Measurements from ENCODE around the gene STK33.

The STK33 gene

GRCh38 chr11:8614497-8614896 lies 20.5 kb upstream of the STK33 start:
- Histone ChIP-seq H3K27me3 (ENCODE audit: insufficient read depth, low read length, poor library complexity) (no peaks in the 10 kb centered on the region), H4K20me1 (ENCODE audit: insufficient read depth, low read length) (no peaks in the 10 kb centered on the region), H3K4me3 (ENCODE audit: low read depth in 1 of 2, low read length in 2 of 2) (no peak overlapping the region), H2AFZ (ENCODE audit: low read depth, low read length) (no peak overlapping the region), H3K4me1 (ENCODE audit: insufficient read depth, low read length) (no peaks in the 10 kb centered on the region), H3K79me2 (ENCODE audit: insufficient read depth, low read length) (no peaks in the 10 kb centered on the region), H3K36me3 (ENCODE audit: insufficient read depth, low read length) (peaks cover 14% of the 10 kb centered on the region), H3K27ac (ENCODE audit: low read length) (no peak overlapping the region), H3K9ac (ENCODE audit: low read depth, low read length) (no peak overlapping the region), H3K9me3 (ENCODE audit: insufficient read depth, low read length, severe bottlenecking) (no peaks in the 10 kb centered on the region), H3K4me2 (ENCODE audit: insufficient read depth, low read length) (no peak overlapping the region)
- no peak for DNase-seq
- ATAC-seq (ENCODE audit: insufficient read depth, low read depth): no peak
- no peak for TF ChIP-seq EZH2 (IDR thresholded peaks at IDR 0.05; ENCODE audit: borderline replicate concordance, low read depth, low read length, severe bottlenecking)
- TF ChIP-seq CTCF (IDR thresholded peaks at IDR 0.05; ENCODE audit: borderline replicate concordance, extremely low read depth, low read length, poor library complexity, severe bottlenecking): no peak

GRCh38 chr11:8613036-8613435 lies 19.0 kb upstream of the STK33 start:
- H4K20me1 ChIP-seq (ENCODE audit: insufficient read depth, low read length): no peaks in the 10 kb centered on the region
- H3K9me3 ChIP-seq (ENCODE audit: insufficient read depth, low read length, severe bottlenecking): no peaks in the 10 kb centered on the region
- H3K79me2 ChIP-seq (ENCODE audit: insufficient read depth, low read length): no peaks in the 10 kb centered on the region
- no peak overlapping the region for H3K4me3 ChIP-seq (ENCODE audit: low read depth in 1 of 2, low read length in 2 of 2)
- no peak overlapping the region for H3K9ac ChIP-seq (ENCODE audit: low read depth, low read length)
- H2AFZ ChIP-seq (ENCODE audit: low read depth, low read length): no peak overlapping the region
- DNase-seq: no peak
- H3K4me2 ChIP-seq (ENCODE audit: insufficient read depth, low read length): no peak overlapping the region
- H3K27me3 ChIP-seq (ENCODE audit: insufficient read depth, low read length, poor library complexity): peaks cover 2% of the 10 kb centered on the region
- no peak for ATAC-seq (ENCODE audit: insufficient read depth, low read depth)
- H3K36me3 ChIP-seq (ENCODE audit: insufficient read depth, low read length): peaks cover 10% of the 10 kb centered on the region; the same call in 1 of the 2 replicates
- H3K27ac ChIP-seq (ENCODE audit: low read length): no peak overlapping the region
- TF ChIP-seq CTCF (IDR thresholded peaks at IDR 0.05; ENCODE audit: borderline replicate concordance, extremely low read depth, low read length, poor library complexity, severe bottlenecking) (no peak), EZH2 (IDR thresholded peaks at IDR 0.05; ENCODE audit: borderline replicate concordance, low read depth, low read length, severe bottlenecking) (no peak)
- no peaks in the 10 kb centered on the region for H3K4me1 ChIP-seq (ENCODE audit: insufficient read depth, low read length)

GRCh38 chr11:8612522-8612921 lies 18.5 kb upstream of the STK33 start:
- peaks cover 3% of the 10 kb centered on the region for H3K27me3 ChIP-seq (ENCODE audit: insufficient read depth, low read length, poor library complexity)
- ATAC-seq (ENCODE audit: insufficient read depth, low read depth): no peak
- H3K9ac ChIP-seq (ENCODE audit: low read depth, low read length): no peak overlapping the region

More at GRCh38 chr11:8612522-8612921, 18.5 kb upstream of the STK33 start:
- H4K20me1 ChIP-seq (ENCODE audit: insufficient read depth, low read length): no peaks in the 10 kb centered on the region
- H3K4me3 ChIP-seq (ENCODE audit: low read depth in 1 of 2, low read length in 2 of 2): no peak overlapping the region
- H3K4me2 ChIP-seq (ENCODE audit: insufficient read depth, low read length): no peak overlapping the region
- peaks cover 6% of the 10 kb centered on the region; the same call in 1 of the 2 replicates for H3K36me3 ChIP-seq (ENCODE audit: insufficient read depth, low read length)
- no peak overlapping the region for H2AFZ ChIP-seq (ENCODE audit: low read depth, low read length)
- H3K4me1 ChIP-seq (ENCODE audit: insufficient read depth, low read length): no peaks in the 10 kb centered on the region
- H3K27ac ChIP-seq (ENCODE audit: low read length): no peak overlapping the region
- no peak for TF ChIP-seq EZH2 (IDR thresholded peaks at IDR 0.05; ENCODE audit: borderline replicate concordance, low read depth, low read length, severe bottlenecking)
- no peak for TF ChIP-seq CTCF (IDR thresholded peaks at IDR 0.05; ENCODE audit: borderline replicate concordance, extremely low read depth, low read length, poor library complexity, severe bottlenecking)
- H3K9me3 ChIP-seq (ENCODE audit: insufficient read depth, low read length, severe bottlenecking): no peaks in the 10 kb centered on the region
- no peak for DNase-seq
- no peaks in the 10 kb centered on the region for H3K79me2 ChIP-seq (ENCODE audit: insufficient read depth, low read length)
